ENCODE measurements around the gene DBF4B.
"Not testable (repeated sequence)": the region's sequence is repeated elsewhere in the genome, so short reads cannot be mapped to it uniquely, and the experiment has no call there.

The DBF4B gene

GRCh38 chr17:44719444-44719843 lies 11.0 kb downstream of the DBF4B start:
- DNase-seq (no peak), ATAC-seq (ENCODE audit: insufficient read depth, low read depth) (no peak)
- Histone ChIP-seq H3K27me3 (ENCODE audit: insufficient read depth, low read length, poor library complexity) (no peaks in the 10 kb centered on the region), H3K36me3 (ENCODE audit: insufficient read depth, low read length) (peaks cover 36% of the 10 kb centered on the region), H3K9me3 (ENCODE audit: insufficient read depth, low read length, severe bottlenecking) (no peaks in the 10 kb centered on the region), H2AFZ (ENCODE audit: low read depth, low read length) (no peak overlapping the region), H4K20me1 (ENCODE audit: insufficient read depth, low read length) (no peaks in the 10 kb centered on the region), H3K9ac (ENCODE audit: low read depth, low read length) (no peak overlapping the region), H3K4me2 (ENCODE audit: insufficient read depth, low read length) (no peak overlapping the region), H3K79me2 (ENCODE audit: insufficient read depth, low read length) (no peaks in the 10 kb centered on the region; the same call in 1 of the 2 replicates), H3K27ac (ENCODE audit: low read length) (no peak overlapping the region), H3K4me1 (ENCODE audit: insufficient read depth, low read length) (no peaks in the 10 kb centered on the region), H3K4me3 (ENCODE audit: low read depth in 1 of 2, low read length in 2 of 2) (no peak overlapping the region)
- TF ChIP-seq CTCF (IDR thresholded peaks at IDR 0.05; ENCODE audit: borderline replicate concordance, extremely low read depth, low read length, poor library complexity, severe bottlenecking) (no peak), EZH2 (IDR thresholded peaks at IDR 0.05; ENCODE audit: borderline replicate concordance, low read depth, low read length, severe bottlenecking) (no peak)

- no peak for DNase-seq
- Histone ChIP-seq H3K4me3 (ENCODE audit: low read depth in 1 of 2, low read length in 2 of 2) (no peak overlapping the region), H3K27ac (ENCODE audit: low read length) (no peak overlapping the region), H4K20me1 (ENCODE audit: insufficient read depth, low read length) (no peaks in the 10 kb centered on the region), H3K4me1 (ENCODE audit: insufficient read depth, low read length) (no peaks in the 10 kb centered on the region), H3K4me2 (ENCODE audit: insufficient read depth, low read length) (no peak overlapping the region), H3K9ac (ENCODE audit: low read depth, low read length) (no peak overlapping the region), H3K79me2 (ENCODE audit: insufficient read depth, low read length) (no peaks in the 10 kb centered on the region), H3K9me3 (ENCODE audit: insufficient read depth, low read length, severe bottlenecking) (no peaks in the 10 kb centered on the region), H3K36me3 (ENCODE audit: insufficient read depth, low read length) (peaks cover 50% of the 10 kb centered on the region), H2AFZ (ENCODE audit: low read depth, low read length) (no peak overlapping the region), H3K27me3 (ENCODE audit: insufficient read depth, low read length, poor library complexity) (no peaks in the 10 kb centered on the region)
- no peak for TF ChIP-seq CTCF (IDR thresholded peaks at IDR 0.05; ENCODE audit: borderline replicate concordance, extremely low read depth, low read length, poor library complexity, severe bottlenecking)
- TF ChIP-seq EZH2 (IDR thresholded peaks at IDR 0.05; ENCODE audit: borderline replicate concordance, low read depth, low read length, severe bottlenecking), result no peak
- no peak for ATAC-seq (ENCODE audit: insufficient read depth, low read depth)
Measured at GRCh38 chr17:44722254-44722653, 13.8 kb downstream of the DBF4B start.

GRCh38 chr17:44726121-44726520 lies 17.7 kb downstream of the DBF4B start:
- not testable (repeated sequence) for H3K9me3 ChIP-seq (ENCODE audit: insufficient read depth, low read length, severe bottlenecking); DNase-seq; H3K4me2 ChIP-seq (ENCODE audit: insufficient read depth, low read length); ATAC-seq (ENCODE audit: insufficient read depth, low read depth); H2AFZ ChIP-seq (ENCODE audit: low read depth, low read length); H3K9ac ChIP-seq (ENCODE audit: low read depth, low read length); H3K4me1 ChIP-seq (ENCODE audit: insufficient read depth, low read length); H3K27ac ChIP-seq (ENCODE audit: low read length); H4K20me1 ChIP-seq (ENCODE audit: insufficient read depth, low read length); H3K79me2 ChIP-seq (ENCODE audit: insufficient read depth, low read length); H3K27me3 ChIP-seq (ENCODE audit: insufficient read depth, low read length, poor library complexity); H3K4me3 ChIP-seq (ENCODE audit: low read depth in 1 of 2, low read length in 2 of 2)
- peaks cover 62% of the 10 kb centered on the region for H3K36me3 ChIP-seq (ENCODE audit: insufficient read depth, low read length)

GRCh38 chr17:44733753-44734152 lies 25.3 kb downstream of the DBF4B start:
- H3K79me2 ChIP-seq (ENCODE audit: insufficient read depth, low read length), result no peaks in the 10 kb centered on the region
- peaks cover 59% of the 10 kb centered on the region for H3K36me3 ChIP-seq (ENCODE audit: insufficient read depth, low read length)
- TF ChIP-seq EZH2 (IDR thresholded peaks at IDR 0.05; ENCODE audit: borderline replicate concordance, low read depth, low read length, severe bottlenecking), result no peak
- TF ChIP-seq CTCF (IDR thresholded peaks at IDR 0.05; ENCODE audit: borderline replicate concordance, extremely low read depth, low read length, poor library complexity, severe bottlenecking), result peak; percentile 51
- H4K20me1 ChIP-seq (ENCODE audit: insufficient read depth, low read length), result no peaks in the 10 kb centered on the region
- H3K4me2 ChIP-seq (ENCODE audit: insufficient read depth, low read length), result no peak overlapping the region
- H3K4me1 ChIP-seq (ENCODE audit: insufficient read depth, low read length), result no peaks in the 10 kb centered on the region
- no peaks in the 10 kb centered on the region for H3K9me3 ChIP-seq (ENCODE audit: insufficient read depth, low read length, severe bottlenecking)
- H3K4me3 ChIP-seq (ENCODE audit: low read depth in 1 of 2, low read length in 2 of 2), result no peak overlapping the region
- no peak overlapping the region for H3K9ac ChIP-seq (ENCODE audit: low read depth, low read length)
- no peaks in the 10 kb centered on the region for H3K27me3 ChIP-seq (ENCODE audit: insufficient read depth, low read length, poor library complexity)
- H3K27ac ChIP-seq (ENCODE audit: low read length), result no peak overlapping the region
- H2AFZ ChIP-seq (ENCODE audit: low read depth, low read length), result no peak overlapping the region
- ATAC-seq (ENCODE audit: insufficient read depth, low read depth), result peak; percentile 69
- no peak for DNase-seq

All from DND-41 (cell line).